ENCODE measurements around the gene PLAC9. TPM values are rescaled to one million over a fixed set of nuclear protein-coding genes. Genes with fewer than 3 reads are reported as not detected.

Gene PLAC9
- total RNA-seq, 1 experiment from 2014 or later = 7.3 TPM

DNA sequence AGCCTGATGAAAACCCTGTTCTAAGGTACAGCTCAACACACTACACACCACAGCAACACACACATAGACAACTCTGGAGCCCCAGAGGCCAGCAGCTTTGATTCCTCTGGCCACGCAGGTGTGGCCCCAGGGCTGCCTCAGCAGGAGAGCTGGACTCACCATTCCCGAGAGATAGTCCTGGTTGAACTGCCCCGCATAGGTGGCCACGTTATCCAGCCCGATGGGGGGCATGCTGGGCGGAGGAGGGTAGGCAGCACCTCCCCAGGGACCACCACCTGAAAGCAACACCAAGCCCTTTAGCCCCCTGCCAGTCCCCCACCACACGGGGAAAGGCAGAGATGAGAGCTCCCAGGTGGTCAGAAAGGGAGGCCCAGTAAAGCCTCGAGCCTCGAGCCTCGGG, 38.1 kb downstream of the PLAC9 start:
- POLR2A ChIA-PET = no interaction called here
- H3K36me3 Mint-ChIP-seq = peaks cover 4% of the 10 kb centered on the region; the same call in 1 of the 2 replicates
- TF ChIP-seq ZNF532 (CRISPR knock-in tag; IDR thresholded peaks at IDR 0.05; ENCODE audit: borderline replicate concordance) = no peak
- TF ChIP-seq HMGA2 (CRISPR knock-in tag; IDR thresholded peaks at IDR 0.05) = no peak
- no peak for TF ChIP-seq E2F5 (CRISPR knock-in tag; IDR thresholded peaks at IDR 0.05)
- no peak for TF ChIP-seq ZNF423 (CRISPR knock-in tag; IDR thresholded peaks at IDR 0.05)
- no peak for TF ChIP-seq SOX15 (CRISPR knock-in tag; IDR thresholded peaks at IDR 0.05)
- no peak for DNase-seq (ENCODE audit: low spot score)
- H3K4me1 Mint-ChIP-seq = peaks cover 22% of the 10 kb centered on the region
- CTCF ChIA-PET = interaction anchor here (0.9 to 3.1 kb wide), 4 partner anchors 9 to 90 kb away, joined by 5 to 12 read pairs (median 6); no protein-coding TSS in a partner anchor
- H3K27ac Mint-ChIP-seq = no peak overlapping the region
- H3K27me3 Mint-ChIP-seq (ENCODE audit: low read depth) = no peaks in the 10 kb centered on the region
- no peak for ATAC-seq
- no peak overlapping the region for H3K4me3 Mint-ChIP-seq
- no peaks in the 10 kb centered on the region for H3K9me3 Mint-ChIP-seq

DNA sequence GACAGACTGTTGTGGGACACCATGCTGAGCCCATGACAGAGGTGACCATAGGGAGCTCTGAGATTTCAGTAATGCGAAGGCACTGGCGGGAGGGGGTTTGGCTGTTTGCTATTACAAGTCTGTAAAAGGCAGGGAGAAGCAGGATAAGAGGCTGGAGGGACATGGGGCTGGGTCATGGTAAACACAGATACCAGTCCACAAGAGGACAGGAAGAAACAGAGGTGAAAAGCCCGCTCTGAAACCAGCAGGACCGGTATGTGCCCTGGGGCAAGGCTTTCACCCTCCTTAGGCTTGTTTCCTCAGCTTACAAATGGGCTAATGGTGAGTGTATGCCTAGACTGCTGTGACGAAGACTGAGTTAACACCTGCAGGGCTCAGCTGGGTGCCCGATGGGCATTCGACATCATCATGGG, 38.7 kb downstream of the PLAC9 start:
- H3K36me3 Mint-ChIP-seq = no peaks in the 10 kb centered on the region
- H3K27me3 Mint-ChIP-seq (ENCODE audit: low read depth) = no peaks in the 10 kb centered on the region
- H3K4me1 Mint-ChIP-seq = peaks cover 22% of the 10 kb centered on the region
- H3K4me3 Mint-ChIP-seq = no peak overlapping the region
- ATAC-seq (no peak), DNase-seq (ENCODE audit: low spot score) (no peak)
- peak; percentile 71 for TF ChIP-seq ZNF423 (CRISPR knock-in tag; IDR thresholded peaks at IDR 0.05)
- TF ChIP-seq ZNF281 (CRISPR knock-in tag; IDR thresholded peaks at IDR 0.05) = no peak
- TF ChIP-seq EMX1 (CRISPR knock-in tag; IDR thresholded peaks at IDR 0.05) = no peak
- H3K27ac Mint-ChIP-seq = no peak overlapping the region; the same call in 1 of the 2 replicates
- H3K9me3 Mint-ChIP-seq = no peaks in the 10 kb centered on the region
- ChIA-PET CTCF (interaction anchor here (0.9 to 3.1 kb wide), 5 partner anchors 10 to 90 kb away, joined by 4 to 12 read pairs (median 5); no protein-coding TSS in a partner anchor), POLR2A (no interaction called here)

GRCh38 chr10:80172896-80173295, 40.4 kb downstream of the PLAC9 start:
- ChIA-PET POLR2A (no interaction called here), CTCF (interaction anchor here (0.6 to 3.1 kb wide), 6 partner anchors 11 to 88 kb away, joined by 3 to 12 read pairs (median 5); no protein-coding TSS in a partner anchor)
- Mint-ChIP-seq H3K36me3 (no peaks in the 10 kb centered on the region), H3K9me3 (no peaks in the 10 kb centered on the region), H3K4me3 (no peak overlapping the region), H3K4me1 (peaks cover 29% of the 10 kb centered on the region), H3K27me3 (ENCODE audit: low read depth) (no peaks in the 10 kb centered on the region), H3K27ac (peak overlapping the region; percentile 23; the same call in 1 of the 2 replicates)
- DNase-seq (ENCODE audit: low spot score) = no peak
- peak; percentile 41 for ATAC-seq
- TF ChIP-seq FOXP1 (CRISPR knock-in tag; IDR thresholded peaks at IDR 0.05; ENCODE audit: borderline replicate concordance) (no peak), NR1H2 (CRISPR knock-in tag; IDR thresholded peaks at IDR 0.05) (no peak), GABPB1 (CRISPR knock-in tag; IDR thresholded peaks at IDR 0.05) (no peak), EMX1 (CRISPR knock-in tag; IDR thresholded peaks at IDR 0.05) (no peak), PRRX2 (CRISPR knock-in tag; IDR thresholded peaks at IDR 0.05) (no peak), GRHL2 (CRISPR knock-in tag; IDR thresholded peaks at IDR 0.05; ENCODE audit: insufficient replicate concordance, severe bottlenecking) (no peak), ETV6 (CRISPR knock-in tag; IDR thresholded peaks at IDR 0.05) (no peak), MYBL2 (CRISPR knock-in tag; IDR thresholded peaks at IDR 0.05) (no peak)
- TF ChIP-seq, protein P1, sequence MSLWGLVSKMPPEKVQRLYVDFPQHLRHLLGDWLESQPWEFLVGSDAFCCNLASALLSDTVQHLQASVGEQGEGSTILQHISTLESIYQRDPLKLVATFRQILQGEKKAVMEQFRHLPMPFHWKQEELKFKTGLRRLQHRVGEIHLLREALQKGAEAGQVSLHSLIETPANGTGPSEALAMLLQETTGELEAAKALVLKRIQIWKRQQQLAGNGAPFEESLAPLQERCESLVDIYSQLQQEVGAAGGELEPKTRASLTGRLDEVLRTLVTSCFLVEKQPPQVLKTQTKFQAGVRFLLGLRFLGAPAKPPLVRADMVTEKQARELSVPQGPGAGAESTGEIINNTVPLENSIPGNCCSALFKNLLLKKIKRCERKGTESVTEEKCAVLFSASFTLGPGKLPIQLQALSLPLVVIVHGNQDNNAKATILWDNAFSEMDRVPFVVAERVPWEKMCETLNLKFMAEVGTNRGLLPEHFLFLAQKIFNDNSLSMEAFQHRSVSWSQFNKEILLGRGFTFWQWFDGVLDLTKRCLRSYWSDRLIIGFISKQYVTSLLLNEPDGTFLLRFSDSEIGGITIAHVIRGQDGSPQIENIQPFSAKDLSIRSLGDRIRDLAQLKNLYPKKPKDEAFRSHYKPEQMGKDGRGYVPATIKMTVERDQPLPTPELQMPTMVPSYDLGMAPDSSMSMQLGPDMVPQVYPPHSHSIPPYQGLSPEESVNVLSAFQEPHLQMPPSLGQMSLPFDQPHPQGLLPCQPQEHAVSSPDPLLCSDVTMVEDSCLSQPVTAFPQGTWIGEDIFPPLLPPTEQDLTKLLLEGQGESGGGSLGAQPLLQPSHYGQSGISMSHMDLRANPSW (CRISPR knock-in tag; conservative IDR thresholded peaks at IDR 0.05; ENCODE audit: low read depth) = no peak
- TF ChIP-seq, protein P2, sequence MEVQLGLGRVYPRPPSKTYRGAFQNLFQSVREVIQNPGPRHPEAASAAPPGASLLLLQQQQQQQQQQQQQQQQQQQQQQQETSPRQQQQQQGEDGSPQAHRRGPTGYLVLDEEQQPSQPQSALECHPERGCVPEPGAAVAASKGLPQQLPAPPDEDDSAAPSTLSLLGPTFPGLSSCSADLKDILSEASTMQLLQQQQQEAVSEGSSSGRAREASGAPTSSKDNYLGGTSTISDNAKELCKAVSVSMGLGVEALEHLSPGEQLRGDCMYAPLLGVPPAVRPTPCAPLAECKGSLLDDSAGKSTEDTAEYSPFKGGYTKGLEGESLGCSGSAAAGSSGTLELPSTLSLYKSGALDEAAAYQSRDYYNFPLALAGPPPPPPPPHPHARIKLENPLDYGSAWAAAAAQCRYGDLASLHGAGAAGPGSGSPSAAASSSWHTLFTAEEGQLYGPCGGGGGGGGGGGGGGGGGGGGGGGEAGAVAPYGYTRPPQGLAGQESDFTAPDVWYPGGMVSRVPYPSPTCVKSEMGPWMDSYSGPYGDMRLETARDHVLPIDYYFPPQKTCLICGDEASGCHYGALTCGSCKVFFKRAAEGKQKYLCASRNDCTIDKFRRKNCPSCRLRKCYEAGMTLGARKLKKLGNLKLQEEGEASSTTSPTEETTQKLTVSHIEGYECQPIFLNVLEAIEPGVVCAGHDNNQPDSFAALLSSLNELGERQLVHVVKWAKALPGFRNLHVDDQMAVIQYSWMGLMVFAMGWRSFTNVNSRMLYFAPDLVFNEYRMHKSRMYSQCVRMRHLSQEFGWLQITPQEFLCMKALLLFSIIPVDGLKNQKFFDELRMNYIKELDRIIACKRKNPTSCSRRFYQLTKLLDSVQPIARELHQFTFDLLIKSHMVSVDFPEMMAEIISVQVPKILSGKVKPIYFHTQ (CRISPR knock-in tag; IDR thresholded peaks at IDR 0.05) = no peak

Data from WTC11 (cell line).